ENCODE results near the gene SUSD6. TPM values are rescaled to one million over a fixed set of nuclear protein-coding genes. Genes with fewer than 3 reads are reported as not detected.

SUSD6 gene
- total RNA-seq, 1 donor from 2014 or later, result 80.1 TPM

DNA sequence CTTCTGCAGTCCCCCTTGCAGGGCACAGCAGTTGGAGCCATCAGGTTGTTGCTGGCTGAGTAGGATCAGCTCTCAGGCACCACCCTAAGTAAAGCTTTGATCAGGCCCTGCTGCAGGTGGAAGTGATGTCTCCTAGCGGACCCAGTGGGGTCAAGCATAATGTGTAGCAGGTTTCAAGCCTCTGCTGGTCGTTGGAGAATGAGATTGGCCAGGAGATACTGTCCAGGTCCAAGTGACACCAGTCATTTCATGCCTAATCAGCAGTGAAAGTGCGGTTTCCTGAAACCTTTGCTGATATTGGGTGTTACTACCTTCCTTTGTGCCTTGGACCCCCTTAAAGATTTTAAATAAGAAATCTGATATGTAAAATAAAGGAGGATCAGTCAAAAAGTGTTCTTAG lies 72.6 kb downstream of the SUSD6 start:
- intact Hi-C loops (cut with DNase I), result no loop called here
- Histone ChIP-seq H3K27ac (peak overlapping the region; percentile 59), H3K36me3 (no peaks in the 10 kb centered on the region), H3K27me3 (ENCODE audit: low read depth) (no peaks in the 10 kb centered on the region), H3K4me1 (peaks cover 66% of the 10 kb centered on the region), H3K9me3 (no peaks in the 10 kb centered on the region), H3K4me3 (no peak overlapping the region)
- no peak for TF ChIP-seq CTCF (IDR thresholded peaks at IDR 0.05)
- ATAC-seq (no peak), DNase-seq (no peak)

DNA sequence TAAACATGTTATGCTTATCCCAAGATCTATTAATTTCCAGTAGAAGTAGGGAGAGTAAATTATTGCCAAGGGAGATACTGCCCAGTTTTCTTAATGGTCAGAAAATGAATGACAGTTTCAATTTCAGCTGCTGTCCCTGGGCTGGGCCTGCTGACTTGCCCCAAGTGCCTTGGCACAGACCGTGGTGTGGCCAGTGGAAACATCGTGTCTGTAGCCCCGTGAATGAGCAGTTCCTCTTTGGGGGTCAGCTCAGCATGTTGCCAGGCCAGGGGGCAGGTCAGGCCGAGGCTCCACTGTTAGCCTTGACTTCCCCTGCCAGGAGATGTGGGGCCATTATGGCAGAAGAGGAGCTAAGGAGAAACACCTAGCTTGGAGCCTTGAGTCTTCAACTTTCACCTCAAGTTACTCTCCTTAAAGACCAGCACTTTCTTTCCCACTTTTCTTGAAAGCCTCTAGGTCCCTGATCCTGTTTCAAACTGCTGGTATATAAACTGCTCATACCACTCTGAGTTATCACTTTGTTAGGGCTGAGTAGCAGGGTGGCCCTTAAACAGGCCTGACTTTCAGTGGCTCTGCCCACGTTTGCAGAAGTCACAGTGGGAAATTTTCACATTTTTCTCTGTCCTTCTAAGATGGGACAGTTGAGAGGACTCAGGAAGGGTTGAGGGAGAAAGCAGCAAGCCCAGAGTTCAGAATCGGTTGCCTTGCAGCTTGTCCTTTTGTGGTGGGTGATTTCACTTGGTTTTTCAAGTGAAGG lies 73.2 kb downstream of the SUSD6 start:
- no peak for TF ChIP-seq CTCF (IDR thresholded peaks at IDR 0.05)
- intact Hi-C loops (cut with DNase I), result no loop called here
- Histone ChIP-seq H3K36me3 (no peaks in the 10 kb centered on the region), H3K27me3 (ENCODE audit: low read depth) (no peaks in the 10 kb centered on the region), H3K4me1 (peaks cover 66% of the 10 kb centered on the region), H3K27ac (peak overlapping the region; percentile 59), H3K9me3 (no peaks in the 10 kb centered on the region), H3K4me3 (no peak overlapping the region)
- peak; percentile 66 for DNase-seq
- peak; percentile 42 to 69 for ATAC-seq

DNA sequence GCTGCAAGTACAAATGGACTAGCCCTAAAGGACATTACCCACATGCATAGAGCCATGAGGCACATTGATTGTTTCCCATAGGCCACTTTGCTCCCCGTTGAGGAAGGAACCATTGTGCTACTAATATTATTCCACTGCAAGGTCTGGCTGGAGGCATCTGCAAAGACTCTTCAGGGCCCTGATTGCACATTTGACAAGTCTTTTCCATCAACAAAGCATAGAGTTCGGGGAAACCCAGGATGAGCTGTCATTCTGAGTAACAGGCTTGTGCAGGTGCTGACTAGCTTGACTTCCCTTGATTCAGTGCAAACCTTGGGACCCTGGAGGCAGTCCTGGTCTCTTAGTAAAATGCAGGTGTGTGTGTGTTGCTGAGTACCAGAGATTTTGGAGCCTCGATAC lies 73.8 kb downstream of the SUSD6 start:
- no peak for TF ChIP-seq CTCF (IDR thresholded peaks at IDR 0.05)
- ATAC-seq, result peak in 1 of 2 donors; percentile 24

GRCh38 chr14:69685716-69686115 lies 74.3 kb downstream of the SUSD6 start:
- H3K4me1 ChIP-seq, result peaks cover 66% of the 10 kb centered on the region
- no peak for TF ChIP-seq CTCF (IDR thresholded peaks at IDR 0.05)
- no peaks in the 10 kb centered on the region for H3K27me3 ChIP-seq (ENCODE audit: low read depth)
- peak overlapping the region; percentile 59 for H3K27ac ChIP-seq
- ATAC-seq (peak; percentile 78 to 80), DNase-seq (peak; percentile 84)
- H3K9me3 ChIP-seq, result no peaks in the 10 kb centered on the region
- no peaks in the 10 kb centered on the region for H3K36me3 ChIP-seq
- H3K4me3 ChIP-seq, result no peak overlapping the region
- intact Hi-C loops (cut with DNase I), result no loop called here

More for the DNA sequence above, 73.8 kb downstream of the SUSD6 start:
- H3K36me3 ChIP-seq, result no peaks in the 10 kb centered on the region
- DNase-seq, result no peak
- intact Hi-C loops (cut with DNase I), result no loop called here
- no peaks in the 10 kb centered on the region for H3K27me3 ChIP-seq (ENCODE audit: low read depth)
- peaks cover 66% of the 10 kb centered on the region for H3K4me1 ChIP-seq
- no peak overlapping the region for H3K4me3 ChIP-seq
- peak overlapping the region; percentile 59 for H3K27ac ChIP-seq
- no peaks in the 10 kb centered on the region for H3K9me3 ChIP-seq

- no peak overlapping the region for H3K27ac ChIP-seq
- ATAC-seq (no peak), DNase-seq (no peak)
- peaks cover 63% of the 10 kb centered on the region for H3K4me1 ChIP-seq
- no peak overlapping the region for H3K4me3 ChIP-seq
- TF ChIP-seq CTCF (IDR thresholded peaks at IDR 0.05), result no peak
- no peaks in the 10 kb centered on the region for H3K36me3 ChIP-seq
- no peaks in the 10 kb centered on the region for H3K9me3 ChIP-seq
- intact Hi-C loops (cut with DNase I), result no loop called here
- no peaks in the 10 kb centered on the region for H3K27me3 ChIP-seq (ENCODE audit: low read depth)
These were observed 76.4 kb downstream of the SUSD6 start for GRCh38 chr14:69687606-69688298.
